Endothelial cell of hepatic sinusoid (primary cell): ENCODE data around the gene GATC.

Source experiments
- in situ Hi-C: cut with HindIII; loops from 2 replicates; pipeline ENCODE4 v1.10.0; 2017; ENCODE audit warnings: low sequenced_read_pairs

Gene GATC, protein sequence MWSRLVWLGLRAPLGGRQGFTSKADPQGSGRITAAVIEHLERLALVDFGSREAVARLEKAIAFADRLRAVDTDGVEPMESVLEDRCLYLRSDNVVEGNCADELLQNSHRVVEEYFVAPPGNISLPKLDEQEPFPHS

DNA sequence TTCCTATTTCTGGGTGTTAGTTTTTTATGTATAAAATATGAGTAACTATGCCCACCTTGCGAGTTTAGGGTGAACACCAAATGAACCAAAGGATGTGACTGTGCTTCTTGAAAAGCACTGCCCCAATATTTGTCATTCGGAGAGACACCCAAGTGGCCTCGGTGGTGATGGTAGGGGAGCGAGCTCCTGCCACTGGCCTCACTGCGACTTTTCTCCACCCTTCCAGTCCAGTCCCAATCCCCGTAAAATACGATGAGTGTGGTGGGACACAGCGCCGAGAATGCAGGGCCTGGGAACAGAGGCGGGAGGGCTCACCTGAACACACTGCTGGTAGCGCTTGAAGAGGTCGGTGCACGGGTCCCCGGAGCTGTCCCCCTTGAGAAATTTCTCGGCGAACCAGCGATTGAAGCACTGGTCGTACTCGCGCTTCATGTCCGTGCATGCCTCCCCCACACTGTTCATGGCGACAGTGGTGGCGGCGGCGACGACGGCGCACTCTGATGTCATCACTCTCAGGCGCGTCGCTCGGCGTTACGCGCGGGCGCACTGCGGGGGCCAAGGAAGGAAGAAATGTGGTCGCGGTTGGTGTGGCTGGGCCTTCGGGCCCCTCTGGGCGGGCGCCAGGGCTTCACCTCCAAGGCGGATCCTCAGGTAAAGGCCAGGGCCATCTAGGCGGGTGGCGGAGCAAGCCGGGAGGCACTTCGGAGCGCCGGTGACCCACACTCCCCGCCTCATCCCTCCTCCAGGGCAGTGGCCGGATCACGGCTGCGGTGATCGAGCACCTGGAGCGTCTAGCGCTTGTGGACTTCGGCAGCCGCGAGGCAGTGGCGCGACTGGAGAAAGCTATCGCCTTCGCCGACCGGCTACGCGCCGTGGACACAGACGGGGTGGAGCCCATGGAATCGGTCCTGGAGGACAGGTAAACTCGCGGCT lies at the start of gene GATC, which contains the start of gene TRIAP1:
GATC (plus strand) TSS at position 534 of the 933 bp plus-strand sequence; CDS start at position 571, 37 bp downstream.
TRIAP1 (minus strand) TSS at position 474 of the 933 bp plus-strand sequence; CDS start at position 462, 12 bp downstream.
- in situ Hi-C loops: no loop called here

DNA sequence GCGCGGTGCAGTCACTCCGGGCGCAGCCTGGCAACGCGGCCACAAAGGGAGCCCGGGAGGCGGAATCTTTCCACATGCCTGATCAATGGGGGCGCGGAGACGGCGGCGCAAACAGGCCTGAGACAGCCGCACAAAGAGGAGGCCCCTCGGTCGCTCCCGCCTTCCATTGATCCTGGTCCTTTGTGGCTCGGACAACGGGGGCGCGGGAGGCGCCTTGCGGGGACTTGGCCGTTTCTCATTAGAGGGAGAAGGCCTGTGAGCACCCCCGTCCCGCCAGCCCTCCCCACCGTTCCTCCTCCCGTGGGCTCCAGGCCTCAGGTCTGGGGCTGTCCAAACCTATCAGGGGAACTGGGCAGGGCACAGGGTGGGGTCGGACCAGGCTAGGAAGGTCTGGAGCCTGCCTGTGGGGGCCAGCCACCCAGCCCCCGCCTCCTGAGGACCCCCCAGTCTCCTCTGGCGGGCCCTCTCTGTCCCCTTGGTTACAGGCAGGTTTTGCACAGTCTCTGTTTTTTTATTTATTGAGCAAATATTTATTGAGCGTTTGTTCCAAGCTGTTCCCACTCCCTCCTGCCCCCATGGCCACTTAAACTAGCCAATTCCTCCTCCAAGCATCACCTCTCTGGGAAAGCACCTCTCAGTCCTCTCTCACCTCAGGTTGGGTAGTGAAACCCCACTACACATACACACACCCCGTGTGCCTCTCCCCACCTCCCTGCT lies 48.3 kb upstream of the GATC start:
- in situ Hi-C loops: no loop called here

DNA sequence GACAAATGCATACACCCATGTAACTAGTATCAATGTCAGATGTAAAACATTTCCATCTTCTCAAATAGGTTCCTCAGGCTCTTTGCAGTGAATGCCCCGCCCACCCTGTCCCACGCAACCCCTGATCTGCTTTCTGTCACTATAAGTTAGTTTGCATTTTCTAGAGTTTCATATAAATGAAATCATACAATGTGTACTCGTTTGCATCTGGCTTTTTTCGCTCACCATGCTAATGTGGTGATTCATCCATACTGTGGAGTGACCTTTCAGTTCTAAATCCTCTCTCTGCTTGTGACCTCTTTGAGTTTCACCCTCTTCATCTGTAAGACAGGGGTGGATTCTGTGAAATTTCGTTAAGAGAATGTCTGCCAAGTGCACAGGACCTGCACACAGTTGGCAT lies 46.7 kb upstream of the GATC start:
- in situ Hi-C loops: no loop called here

DNA sequence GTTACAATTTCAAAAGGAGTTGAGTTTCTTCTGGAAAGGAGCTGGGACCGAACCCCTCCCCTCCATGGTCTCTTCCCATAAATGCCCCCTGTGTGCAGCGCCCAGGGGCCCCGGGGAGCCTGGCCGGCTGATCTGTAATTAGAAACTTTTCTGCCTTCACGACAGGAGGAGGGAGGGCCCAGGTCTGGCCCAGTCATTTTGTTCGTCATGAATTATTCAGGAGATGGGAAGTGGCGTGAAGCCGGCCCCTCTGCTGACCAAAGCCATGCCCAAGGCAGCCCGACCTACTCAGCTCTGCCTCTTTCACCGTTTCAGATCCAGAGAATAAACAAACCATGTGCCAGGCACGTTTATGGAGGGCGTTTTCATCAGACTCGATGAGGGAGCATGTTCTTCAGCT lies 44.0 kb upstream of the GATC start:
- in situ Hi-C loops: no loop called here

DNA sequence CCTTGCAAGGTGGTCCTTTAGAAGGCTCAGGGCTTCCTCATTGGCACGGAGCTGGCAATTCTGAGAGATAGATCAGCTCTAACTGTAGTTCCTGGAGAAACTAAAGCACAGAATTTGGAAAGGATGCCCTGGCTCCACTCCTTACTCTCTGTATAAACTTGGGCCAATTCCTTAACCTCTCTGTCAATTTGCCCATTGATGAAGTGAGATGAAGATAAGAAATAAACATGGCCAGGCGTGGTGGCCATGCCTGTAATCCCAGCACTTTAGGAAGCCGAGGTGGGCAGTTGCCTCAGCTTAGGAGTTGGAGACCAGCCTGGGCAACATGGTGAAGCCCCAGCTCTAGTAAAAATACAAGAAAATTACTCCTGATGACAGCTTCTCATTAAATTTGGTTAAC lies 42.4 kb upstream of the GATC start:
- in situ Hi-C loops: no loop called here

DNA sequence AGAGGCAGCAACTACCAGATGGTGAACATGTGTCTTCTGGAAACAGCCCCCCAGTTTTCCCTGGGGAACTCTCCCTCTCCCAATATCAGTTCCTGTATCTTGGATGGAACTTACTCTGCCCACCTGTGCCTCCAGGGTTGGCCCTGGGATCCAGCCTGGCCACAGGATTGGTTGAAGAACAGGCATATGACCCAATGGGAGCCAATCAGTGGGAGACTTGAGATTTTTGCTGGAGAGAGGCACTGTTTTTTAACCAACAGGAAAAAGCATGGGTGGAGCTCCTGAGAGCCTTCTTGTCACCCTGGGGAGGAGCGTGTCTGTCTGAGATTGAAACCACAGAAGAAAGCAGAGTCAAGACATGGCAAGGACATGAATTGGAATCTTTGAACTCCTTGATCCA lies 42.0 kb upstream of the GATC start:
- in situ Hi-C loops: no loop called here

DNA sequence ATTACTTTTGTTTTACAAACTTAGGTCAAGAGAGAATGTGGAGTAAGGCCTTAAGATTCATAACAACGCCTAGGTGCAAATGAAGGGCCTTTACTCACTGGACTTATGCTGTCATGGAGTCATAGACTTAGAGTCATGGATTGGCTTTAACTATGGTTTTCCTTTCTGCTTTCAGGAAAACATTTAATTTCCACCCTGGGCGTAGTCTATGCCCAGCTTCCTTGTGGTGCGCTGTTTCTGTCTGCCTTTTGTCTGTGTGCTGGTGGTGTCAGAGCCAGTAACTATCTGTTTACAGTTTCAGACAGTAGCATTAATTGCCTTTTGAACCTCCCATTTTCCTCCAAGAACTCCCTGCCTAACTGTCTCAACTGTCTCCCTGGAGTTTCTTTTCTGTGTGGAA lies 40.2 kb upstream of the GATC start:
- in situ Hi-C loops: no loop called here

DNA sequence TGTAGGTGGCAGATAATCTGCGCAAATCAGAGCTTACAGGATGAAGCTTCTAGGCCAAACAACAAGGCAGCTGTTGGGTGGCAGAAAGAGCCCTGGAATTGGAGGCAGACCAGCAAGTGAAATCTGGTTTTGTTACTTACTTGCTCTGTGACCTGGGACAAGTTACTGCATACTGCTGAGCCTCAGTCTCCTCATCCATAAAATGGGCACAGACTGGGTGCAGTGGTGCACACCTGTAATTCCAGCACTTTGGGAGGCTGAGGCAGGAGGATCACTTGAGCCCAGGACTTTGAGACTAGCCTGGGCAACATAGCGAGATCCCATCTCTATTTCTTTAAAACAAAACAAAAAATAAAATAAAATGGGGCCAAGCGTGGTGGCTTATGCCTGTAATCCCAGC lies 39.7 kb upstream of the GATC start:
- in situ Hi-C loops: no loop called here

DNA sequence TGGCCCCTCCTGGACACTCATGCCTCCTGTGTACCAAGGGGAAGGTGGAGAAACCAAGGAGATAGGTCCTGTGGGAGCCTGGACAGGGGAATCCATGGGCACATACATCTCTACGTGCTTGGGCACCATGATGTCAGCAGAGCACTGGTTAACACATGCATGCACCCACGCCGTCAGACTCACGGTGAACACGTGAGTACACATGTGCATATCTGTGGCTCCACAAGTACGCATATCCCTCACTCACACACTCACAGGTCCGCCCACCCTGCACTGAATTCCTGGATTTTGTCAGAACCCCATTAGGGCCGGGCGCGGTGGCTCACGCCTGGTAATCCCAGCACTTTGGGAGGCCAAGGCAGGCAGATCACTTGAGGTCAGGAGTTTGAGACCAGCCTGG lies 37.5 kb upstream of the GATC start:
- in situ Hi-C loops: no loop called here

DNA sequence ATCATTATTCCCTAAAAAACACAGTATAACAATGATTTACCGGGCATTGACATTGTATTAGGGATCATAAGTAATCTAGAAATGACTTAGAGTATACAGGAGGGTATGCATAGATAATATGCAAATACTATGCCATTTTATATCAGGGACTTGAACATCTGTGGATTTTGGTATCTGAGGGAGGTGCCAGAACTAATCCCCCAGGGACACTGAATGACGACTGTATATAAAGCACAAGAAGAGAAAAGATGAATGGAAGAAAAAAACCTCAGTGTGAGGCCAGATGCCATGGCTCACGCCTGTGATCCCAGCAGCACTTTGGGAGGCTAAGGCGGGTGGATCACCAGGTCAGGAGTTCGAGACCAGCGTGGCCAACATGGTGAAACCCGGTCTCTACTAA lies 33.8 kb upstream of the GATC start:
- in situ Hi-C loops: no loop called here

DNA sequence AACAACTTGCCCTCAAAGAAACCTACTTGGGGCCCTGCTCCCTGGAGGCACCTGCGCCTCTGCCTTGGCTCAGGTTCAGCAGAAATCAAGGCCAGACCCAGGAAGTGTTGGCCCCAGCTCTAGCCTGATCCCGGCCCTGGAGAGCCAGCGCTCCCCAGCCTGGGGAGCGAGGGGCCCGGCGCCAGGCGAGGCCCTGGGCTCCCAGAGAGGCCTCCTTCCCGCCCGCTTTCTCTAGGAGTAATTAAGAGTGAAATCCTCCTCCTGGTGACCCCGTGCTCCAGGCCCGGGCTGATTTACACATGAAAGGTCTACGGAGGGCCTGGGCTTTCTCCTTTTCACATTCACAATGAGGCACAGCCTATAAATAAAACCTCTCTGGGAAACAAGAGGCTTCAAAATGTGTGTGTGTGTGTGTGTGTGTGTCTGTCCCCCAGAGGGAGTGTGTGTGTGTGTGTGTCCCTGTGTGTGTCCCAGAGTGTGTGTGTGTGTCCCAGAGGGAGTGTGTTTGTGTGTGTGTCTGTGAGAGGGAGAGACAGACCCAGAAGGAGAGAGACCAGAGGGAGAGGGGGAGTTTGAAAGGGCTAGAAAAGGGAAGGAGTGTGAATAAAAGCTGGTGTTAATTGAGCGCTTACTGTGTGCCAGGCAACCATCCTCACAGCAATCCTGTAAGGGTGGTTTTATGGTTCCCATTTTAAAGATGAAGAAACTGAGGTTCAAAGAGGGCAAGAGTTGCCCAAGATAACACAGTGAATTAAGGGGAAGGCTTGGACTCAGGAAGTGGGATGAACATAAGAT lies 32.1 kb upstream of the GATC start:
- in situ Hi-C loops: no loop called here

DNA sequence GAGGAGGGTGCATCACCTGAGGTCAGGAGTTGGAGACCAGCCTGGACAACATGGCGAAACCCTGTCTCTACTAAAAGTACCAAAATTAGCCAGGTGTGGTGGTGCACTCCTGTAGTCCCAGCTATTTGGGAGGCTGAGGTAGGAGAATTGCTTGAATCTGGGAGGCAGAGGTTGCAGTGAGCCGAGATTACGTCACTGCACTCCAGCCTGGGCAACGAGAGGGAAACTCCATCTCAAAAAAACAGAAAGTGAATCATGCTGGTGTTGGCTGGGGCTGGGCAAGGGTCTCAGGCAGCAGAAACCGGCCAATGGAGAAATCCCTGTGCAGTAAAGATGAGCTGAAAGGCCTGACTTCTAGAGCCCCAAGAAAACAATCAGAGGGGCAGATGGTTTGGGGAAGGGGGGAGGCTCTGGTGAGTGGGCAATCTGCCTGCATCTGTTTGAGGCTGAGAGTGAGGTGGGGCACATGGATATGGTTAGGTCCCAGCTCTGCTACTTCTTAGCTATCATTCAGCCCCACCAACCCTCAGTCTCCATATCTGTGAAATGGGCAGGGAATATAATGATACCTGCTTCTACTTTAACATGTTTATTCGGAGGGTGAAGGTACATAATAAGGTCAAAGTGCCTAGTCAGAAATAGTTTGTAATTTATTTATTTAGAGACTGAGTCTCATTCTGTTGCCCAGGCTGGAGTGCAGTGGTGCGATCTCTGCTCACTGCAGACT lies 29.6 kb upstream of the GATC start:
- in situ Hi-C loops: no loop called here

DNA sequence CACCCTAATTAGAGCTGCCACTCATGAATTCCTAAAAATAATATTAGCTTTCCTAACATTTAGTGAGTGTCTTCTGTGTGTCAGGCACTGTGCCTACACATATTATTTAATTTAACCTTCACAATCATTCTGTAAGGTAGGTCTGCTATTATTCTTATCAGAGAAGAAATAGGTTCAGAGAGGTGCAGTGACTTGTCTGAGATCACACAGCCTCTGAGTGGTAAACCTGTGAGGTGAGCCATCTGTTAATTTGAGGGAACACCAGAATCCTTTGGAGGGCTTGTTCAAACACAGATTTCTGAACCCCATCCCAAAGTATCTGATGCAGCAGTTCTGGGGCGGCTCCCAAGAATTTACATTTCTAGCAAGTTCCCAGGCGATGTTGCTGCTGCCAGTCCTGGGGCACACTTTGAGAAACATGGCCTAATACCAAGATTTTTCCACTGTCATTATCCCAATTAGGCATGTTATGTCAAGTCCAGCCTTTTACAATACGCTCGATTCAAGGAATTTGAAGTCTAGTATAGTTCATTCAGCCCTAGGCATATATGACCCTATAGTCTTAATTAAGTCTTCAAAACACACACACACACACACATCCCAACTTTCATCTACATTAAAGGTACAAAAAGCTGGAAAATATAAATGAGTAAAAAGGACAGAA lies 28.2 kb upstream of the GATC start:
- in situ Hi-C loops: no loop called here

DNA sequence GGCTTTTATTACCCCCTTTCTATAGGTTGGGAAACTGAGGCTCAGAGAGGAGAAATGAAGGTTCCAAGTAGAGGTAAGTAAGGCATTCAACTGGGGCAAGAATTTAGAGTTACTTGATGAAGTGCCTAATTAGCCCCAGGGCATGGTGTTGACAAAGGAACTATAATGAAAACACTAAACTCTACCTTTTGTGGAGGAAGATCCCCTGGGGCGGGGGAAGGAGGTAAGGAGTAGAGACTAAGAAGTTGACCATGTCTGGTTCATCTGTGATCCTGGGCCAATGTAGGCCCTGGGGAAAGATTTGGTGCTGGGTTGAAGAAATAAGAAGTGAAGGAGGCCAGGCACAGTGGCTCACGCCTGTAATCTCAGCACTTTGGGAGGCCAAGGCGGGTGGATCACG lies 24.5 kb upstream of the GATC start:
- in situ Hi-C loops: loop anchor here (5.0 kb wide), 2 partner anchors 49 to 74 kb away; no protein-coding TSS in a partner anchor

DNA sequence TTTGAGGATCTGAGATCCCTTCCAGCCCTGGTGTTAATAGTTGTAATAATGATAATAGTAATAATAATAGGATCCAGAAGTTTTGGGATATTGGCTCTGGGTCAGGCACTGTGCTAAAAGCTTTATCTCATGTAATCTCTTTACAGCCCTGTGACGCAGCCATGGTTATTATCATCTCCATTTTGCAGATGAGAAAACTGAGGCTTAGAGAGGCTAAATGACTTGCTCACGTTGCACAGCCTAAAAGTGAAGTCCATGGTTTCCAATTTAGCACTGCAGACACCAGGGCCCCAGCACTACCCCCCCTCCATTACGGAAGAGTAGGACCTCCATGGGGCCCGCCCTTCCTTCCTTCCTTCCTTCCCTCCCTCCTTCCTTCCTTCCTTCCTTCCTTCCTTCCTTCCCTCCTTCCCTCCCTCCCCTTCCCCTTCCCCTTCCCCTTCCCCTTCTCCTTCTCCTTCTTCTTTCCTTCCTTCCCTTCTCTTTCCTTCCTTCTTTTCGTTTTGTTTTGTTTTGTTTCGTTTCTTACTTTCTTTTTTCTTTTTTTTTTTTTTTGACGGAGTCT lies 23.3 kb upstream of the GATC start:
- in situ Hi-C loops: loop anchor here (5.0 kb wide), 2 partner anchors 51 to 76 kb away; no protein-coding TSS in a partner anchor

DNA sequence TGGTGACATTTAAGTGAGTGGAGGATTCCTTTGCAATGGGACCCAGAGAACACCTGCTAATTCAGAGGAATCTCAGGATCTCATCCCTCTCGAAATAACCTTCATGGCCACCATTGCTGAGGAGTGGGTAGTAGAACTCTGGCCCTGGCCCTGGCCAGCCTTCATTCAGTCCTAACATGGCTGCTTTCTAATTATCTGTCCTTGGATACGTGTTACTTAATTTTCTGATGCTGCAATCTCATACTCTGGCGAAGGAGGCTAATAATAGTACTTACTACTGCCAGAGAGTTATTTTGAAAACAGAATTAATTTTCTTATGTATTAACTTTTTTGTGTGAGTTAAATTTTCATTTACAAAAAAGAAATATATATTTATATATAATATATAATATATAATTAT lies 20.4 kb upstream of the GATC start:
- in situ Hi-C loops: no loop called here

DNA sequence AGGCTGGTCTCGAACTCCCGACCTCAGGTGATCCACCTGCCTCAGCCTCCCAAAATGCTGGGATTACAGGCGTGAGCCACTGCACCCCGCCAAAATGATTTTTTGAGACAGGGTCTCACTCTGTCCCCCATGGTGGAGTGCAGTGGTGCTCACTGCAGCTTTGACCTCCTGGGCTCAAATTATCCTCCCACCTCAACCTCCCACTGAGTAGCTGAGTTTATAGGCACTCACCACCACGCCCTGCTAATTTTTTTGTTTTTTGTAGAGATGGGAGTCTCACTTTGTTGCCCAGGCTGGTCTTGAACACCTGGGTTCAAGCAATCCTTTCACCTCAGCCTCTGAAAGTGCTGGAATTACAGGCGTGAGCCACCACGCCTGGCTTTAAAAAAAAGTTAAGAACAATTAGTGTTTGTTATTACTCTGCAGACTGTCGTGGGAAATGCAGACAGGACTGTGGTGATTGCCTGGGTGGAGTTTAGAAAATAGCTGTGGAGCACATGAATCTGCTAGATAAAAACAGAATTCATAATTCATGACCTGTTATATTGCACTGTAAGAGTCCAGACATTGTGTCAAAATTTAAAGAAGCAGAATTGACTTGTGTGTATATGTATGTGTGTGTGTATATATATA lies 17.5 kb upstream of the GATC start:
- in situ Hi-C loops: no loop called here

DNA sequence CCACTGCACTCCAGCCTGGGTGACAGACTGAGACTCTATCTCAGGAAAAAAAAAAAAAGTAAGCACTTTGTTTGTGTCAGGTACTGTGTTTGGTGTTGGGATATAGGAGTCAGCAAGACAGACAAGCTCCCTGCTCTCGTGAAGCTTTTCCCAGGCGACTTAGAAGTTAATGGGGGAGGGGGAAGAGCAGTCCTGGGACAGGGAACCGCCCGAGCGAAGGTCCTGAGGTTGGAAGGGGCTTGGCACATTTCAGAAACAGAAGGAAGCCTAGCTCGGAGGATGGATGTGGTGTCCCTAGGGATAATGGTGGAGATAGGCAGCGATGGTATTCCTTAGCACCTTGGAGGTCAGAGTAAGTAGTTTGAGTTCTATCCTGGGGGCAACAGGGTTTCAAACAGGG lies 16.9 kb upstream of the GATC start:
- in situ Hi-C loops: no loop called here
